Stimulated activated CD4-positive, alpha-beta T cell treated with anti-CD3 and anti-CD28 coated beads, Interleukin-12 subunit alpha, Interleukin-12 subunit beta, amount 100 ng/mL, for 4 hours (primary cell): ENCODE results near the gene INPP5D.
"Not testable (repeated sequence)": the region's sequence is repeated elsewhere in the genome, so short reads cannot be mapped to it uniquely, and the experiment has no call there.

Source experiments
- DNase-seq: peaks from one replicate; pipeline ENCODE4 v3.0.0-alpha.2; 2020

Gene INPP5D

DNA sequence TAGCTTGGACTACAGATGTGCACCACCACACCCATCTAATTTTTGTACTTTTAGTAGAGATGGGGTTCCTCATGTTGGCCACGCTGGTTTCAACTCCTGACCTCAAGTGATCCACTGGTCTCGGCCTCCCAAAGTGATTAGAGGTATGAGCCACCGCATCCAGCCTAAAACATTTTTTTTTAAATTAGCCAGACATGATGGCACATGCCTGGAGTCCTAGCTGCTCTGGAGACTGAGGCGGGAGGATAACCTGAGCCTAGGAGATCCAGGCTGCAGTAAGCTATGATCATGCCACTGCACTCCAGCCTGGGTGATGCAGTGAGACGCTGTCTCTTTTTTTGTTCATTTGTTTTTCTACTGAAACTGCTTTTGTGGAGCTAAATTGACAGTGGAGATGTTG lies 126.7 kb downstream of the INPP5D start:
- DNase-seq = no peak

- no peak for DNase-seq
Observed at GRCh38 chr2:233189025-233189424, 128.9 kb downstream of the INPP5D start.

GRCh38 chr2:233191016-233191415 lies 130.9 kb downstream of the INPP5D start:
- DNase-seq = not testable (repeated sequence)

DNA sequence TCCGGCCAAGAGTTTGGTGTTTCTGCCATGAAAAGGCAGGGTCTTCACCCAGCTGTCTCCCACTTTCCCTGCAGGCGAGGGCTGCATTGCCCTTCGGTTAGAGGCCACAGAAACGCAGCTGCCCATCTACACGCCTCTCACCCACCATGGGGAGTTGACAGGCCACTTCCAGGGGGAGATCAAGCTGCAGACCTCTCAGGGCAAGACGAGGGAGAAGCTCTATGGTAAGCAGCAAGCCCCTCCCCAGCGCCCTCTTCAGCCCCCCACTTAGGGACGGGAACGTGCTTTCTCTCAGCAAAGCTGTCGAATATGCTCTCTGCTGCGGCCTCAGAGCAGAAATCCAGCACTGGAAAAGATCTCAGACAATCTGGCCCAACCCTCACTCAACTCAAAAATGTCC lies 133.6 kb downstream of the INPP5D start:
- DNase-seq = no peak

DNA sequence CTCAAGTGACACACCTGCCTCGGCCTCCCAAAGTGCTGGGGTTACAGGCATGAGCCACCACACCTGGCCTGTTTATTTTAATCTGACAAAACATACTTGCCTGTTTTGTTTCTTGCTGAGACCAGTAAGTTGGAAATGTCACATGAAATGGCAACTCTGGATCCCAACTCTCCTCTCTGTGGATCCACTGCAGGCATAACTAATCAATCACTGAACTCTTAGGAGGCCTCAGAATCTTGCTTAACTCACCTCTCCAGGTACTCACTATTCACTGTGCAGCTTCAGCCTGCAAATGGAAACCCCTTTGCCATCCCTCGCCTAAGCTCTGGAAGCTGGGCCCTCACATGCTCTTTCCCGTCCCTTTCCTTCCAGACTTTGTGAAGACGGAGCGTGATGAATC lies 134.9 kb downstream of the INPP5D start:
- no peak for DNase-seq

DNA sequence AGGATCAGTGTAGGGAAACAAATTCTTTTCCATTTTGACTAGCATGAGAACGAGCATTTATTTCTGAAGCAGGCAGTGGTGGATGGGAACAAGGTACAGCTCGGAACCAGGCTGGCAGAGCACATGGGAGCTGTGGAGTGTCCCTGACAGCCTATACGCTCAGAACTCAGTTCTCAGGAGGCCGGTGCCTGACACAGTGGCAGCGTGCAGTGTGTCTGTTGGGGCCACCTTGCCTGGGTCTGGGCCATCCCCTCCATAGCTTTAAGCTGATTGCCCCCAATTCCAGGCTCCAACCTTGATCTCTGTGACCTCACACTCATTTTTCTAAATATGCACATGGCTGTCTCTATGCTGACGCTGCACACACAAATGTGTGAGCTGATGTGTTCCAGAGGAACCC lies 136.9 kb downstream of the INPP5D start:
- no peak for DNase-seq

- no peak for DNase-seq
Observed at GRCh38 chr2:233198026-233198425, 137.9 kb downstream of the INPP5D start.

GRCh38 chr2:233199870-233200269 lies 139.7 kb downstream of the INPP5D start:
- DNase-seq = no peak

GRCh38 chr2:233200790-233201189 lies 140.6 kb downstream of the INPP5D start:
- DNase-seq = not testable (repeated sequence)

DNA sequence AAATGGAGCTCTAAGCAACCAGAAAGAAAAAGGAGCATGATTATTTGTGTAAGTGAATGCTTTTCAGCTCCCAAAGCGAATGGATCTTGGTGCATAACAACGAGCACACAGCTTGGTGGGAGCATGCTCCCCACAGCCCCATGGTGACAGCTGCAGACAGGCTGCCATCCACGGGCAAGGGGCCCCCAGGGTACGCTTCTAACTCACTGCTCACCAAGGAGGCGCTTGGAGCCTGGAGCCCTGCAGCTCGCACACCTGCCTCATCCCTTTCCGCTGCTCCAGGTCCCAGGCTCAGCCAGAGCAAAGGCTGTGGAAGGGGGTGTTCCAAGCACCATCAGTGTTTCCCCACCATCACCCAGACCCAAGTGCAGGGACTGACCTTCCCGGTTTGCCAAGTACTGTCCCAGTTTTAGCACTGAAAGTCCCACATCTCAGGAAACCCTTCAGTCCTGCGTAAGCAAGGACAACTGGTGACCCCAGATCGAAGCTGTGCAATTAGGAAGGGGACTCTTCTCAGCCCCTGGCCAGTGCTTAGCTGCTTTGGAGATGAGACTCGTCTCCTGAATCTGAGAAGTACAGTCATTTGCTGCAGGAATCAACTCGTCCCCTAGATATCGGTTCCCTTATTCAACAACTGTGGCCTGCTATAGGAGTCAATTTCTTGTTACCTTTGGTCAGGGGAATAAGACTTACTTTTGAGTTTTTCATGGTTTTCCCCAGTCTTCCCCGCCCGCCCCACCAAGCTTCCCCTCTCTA lies 141.3 kb downstream of the INPP5D start:
- DNase-seq = no peak

DNA sequence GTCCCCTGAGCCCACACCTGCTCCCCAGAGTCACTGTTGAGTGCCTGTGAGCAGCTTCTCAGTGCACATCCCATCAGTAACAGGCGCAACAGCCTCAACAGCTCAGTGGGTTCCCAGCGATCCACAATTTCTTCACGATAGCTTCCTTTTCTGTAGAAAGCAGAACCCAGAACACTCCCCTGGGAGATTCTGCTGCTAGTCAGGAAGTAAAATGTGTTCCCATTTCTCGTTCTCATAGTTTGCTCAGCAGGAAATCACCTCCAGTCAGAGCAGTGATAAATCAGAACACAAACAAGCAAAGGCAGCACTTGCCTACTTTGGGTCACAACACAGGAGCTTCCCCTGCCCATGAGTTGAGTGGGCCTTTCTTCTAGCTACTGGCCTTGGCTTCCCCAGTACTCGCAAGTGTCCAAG lies 142.4 kb downstream of the INPP5D start:
- no peak for DNase-seq

- DNase-seq = no peak
Observed at GRCh38 chr2:233203060-233203459, 142.9 kb downstream of the INPP5D start.

DNA sequence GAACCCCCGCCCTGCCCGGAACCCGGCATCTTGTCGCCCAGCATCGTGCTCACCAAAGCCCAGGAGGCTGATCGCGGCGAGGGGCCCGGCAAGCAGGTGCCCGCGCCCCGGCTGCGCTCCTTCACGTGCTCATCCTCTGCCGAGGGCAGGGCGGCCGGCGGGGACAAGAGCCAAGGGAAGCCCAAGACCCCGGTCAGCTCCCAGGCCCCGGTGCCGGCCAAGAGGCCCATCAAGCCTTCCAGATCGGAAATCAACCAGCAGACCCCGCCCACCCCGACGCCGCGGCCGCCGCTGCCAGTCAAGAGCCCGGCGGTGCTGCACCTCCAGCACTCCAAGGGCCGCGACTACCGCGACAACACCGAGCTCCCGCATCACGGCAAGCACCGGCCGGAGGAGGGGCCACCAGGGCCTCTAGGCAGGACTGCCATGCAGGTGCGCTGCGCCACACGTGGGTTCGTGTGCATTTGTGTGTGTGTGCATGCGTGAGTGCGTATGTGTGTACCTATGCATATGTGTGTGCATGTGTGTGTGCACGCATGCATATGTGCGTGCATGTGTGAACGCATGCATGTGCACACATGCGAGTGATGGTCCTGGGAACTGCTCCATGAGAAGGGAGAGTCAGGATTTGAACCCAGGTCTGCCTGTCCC lies 144.3 kb downstream of the INPP5D start:
- DNase-seq = no peak

DNA sequence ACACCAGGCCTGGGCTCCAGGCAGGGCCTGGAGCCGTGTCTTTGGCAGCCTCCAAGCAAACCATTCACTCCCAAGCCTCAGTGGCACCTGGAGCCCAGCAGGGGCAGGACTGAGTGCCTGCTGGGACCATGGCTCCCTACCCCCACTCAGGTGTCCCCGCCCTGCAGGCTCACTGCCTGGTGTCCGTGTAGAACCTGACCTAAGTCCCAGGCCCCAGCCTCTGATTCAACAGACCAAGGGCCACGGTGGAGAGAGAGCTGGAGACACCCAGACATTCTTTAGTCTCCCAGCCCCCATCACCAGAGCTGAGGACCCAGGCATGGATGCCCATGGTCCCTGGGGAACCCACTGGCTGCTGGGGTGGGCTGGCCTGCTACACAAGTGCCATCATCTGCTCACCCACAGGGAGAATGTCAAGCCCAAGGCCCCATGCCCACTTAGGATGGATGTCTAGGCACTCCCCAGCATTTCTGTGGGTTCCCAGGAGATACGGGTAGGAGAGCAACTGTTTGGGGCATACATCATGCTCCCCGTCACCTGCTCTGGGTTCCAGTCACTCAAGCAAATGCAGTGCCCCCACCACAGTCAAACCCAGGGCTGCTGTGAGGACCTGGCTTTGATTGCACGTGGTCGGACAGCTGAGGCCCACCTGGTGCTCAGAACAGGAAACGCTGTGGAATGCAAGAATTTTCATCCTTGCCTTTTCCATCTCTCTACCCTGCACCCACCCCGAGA lies 148.4 kb downstream of the INPP5D start:
- no peak for DNase-seq

DNA sequence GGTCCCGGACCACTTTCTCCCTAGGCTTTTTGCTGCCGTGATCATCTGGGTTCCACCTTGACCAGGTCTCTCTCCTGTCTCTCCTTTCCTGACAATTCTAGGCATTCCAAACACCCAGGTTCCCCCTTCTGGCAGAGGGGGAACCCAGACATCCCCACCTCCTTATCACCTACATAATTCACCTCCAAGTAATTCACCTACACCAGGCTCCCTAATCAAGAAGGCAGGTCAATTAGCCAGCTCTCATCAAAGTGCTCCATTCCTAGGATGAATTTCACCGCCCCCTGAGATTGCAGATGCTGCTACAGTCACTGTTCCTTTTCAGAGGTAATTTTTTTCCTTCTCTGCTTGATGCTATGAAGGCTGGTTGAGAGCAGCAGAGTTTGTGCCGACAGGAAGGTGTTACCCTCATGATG lies 149.0 kb downstream of the INPP5D start:
- DNase-seq = no peak

GRCh38 chr2:233209533-233210171 lies 149.5 kb downstream of the INPP5D start:
- DNase-seq = no peak

GRCh38 chr2:233210281-233210680 lies 150.1 kb downstream of the INPP5D start:
- DNase-seq = no peak

GRCh38 chr2:233210843-233211547 lies 150.9 kb downstream of the INPP5D start:
- no peak for DNase-seq

GRCh38 chr2:233211548-233211895 lies 151.4 kb downstream of the INPP5D start:
- no peak for DNase-seq

GRCh38 chr2:233213011-233213410 lies 152.9 kb downstream of the INPP5D start:
- no peak for DNase-seq

DNA sequence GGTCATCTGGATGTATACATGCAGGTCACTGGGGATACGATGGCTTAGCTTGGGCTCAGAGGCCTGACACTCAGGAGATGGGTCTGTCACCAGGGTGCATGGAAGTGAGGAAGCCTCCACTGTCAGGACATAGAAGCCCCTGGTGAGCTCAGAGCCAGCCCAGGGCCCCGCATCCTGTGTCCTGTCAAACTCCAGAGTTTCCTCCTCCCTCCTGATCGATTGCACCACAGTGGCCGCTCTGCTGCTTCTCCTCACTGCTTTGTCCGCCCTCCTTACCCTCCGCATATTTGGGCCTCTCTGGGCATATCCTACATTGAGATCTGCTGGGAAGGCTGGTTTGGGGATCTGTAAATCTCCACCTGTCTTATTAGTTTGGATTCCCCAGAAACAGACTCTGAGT lies 153.8 kb downstream of the INPP5D start:
- no peak for DNase-seq

GRCh38 chr2:233217892-233218377 lies 157.8 kb downstream of the INPP5D start:
- no peak for DNase-seq

DNA sequence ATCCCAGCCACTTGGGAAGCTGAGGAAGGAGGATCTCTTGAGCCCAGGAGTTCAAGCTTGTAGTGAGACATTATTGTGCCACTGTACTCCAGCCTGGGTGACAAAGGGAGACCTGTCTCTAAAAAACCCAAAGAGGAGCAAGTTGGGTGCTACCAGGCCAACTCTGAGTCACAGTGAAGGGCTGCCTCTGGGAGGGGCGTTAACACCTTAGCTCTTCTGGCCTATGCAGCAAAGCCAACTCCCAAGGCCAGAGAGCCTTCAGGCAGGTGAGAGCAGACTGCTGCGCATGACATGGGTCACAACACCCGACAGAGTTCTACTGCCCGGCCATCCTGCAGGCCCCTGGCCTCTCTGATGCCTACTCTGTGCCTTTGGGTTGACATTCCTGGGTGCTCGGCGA lies 158.7 kb downstream of the INPP5D start:
- no peak for DNase-seq
